ENCODE data around the gene C3orf70.

The C3orf70 gene

GRCh38 chr3:185164428-185165217 is 11.8 kb upstream of the C3orf70 start:
- no peak for TF ChIP-seq CTCF (IDR thresholded peaks at IDR 0.05; ENCODE audit: borderline replicate concordance, control extremely low read depth, extremely low read depth, insufficient read depth, missing control alignments)
- in situ Hi-C loops (cut with MboI; ENCODE audit: low sequenced_read_pairs, unreplicated experiment), result no loop called here
- DNase-seq (ENCODE audit: low spot score), result no peak

GRCh38 chr3:185162634-185163033 is 9.8 kb upstream of the C3orf70 start:
- TF ChIP-seq CTCF (IDR thresholded peaks at IDR 0.05; ENCODE audit: borderline replicate concordance, control extremely low read depth, extremely low read depth, insufficient read depth, missing control alignments), result no peak
- no peak for DNase-seq (ENCODE audit: low spot score)
- in situ Hi-C loops (cut with MboI; ENCODE audit: low sequenced_read_pairs, unreplicated experiment), result no loop called here

GRCh38 chr3:185161761-185162160 is 8.9 kb upstream of the C3orf70 start:
- in situ Hi-C loops (cut with MboI; ENCODE audit: low sequenced_read_pairs, unreplicated experiment), result no loop called here
- DNase-seq (ENCODE audit: low spot score), result no peak
- no peak for TF ChIP-seq CTCF (IDR thresholded peaks at IDR 0.05; ENCODE audit: borderline replicate concordance, control extremely low read depth, extremely low read depth, insufficient read depth, missing control alignments)

GRCh38 chr3:185157347-185157746 is 4.5 kb upstream of the C3orf70 start:
- in situ Hi-C loops (cut with MboI; ENCODE audit: low sequenced_read_pairs, unreplicated experiment), result no loop called here
- TF ChIP-seq CTCF (IDR thresholded peaks at IDR 0.05; ENCODE audit: borderline replicate concordance, control extremely low read depth, extremely low read depth, insufficient read depth, missing control alignments), result no peak

GRCh38 chr3:185155678-185156077 is 2.8 kb upstream of the C3orf70 start:
- in situ Hi-C loops (cut with MboI; ENCODE audit: low sequenced_read_pairs, unreplicated experiment), result no loop called here
- no peak for DNase-seq (ENCODE audit: low spot score)
- TF ChIP-seq CTCF (IDR thresholded peaks at IDR 0.05; ENCODE audit: borderline replicate concordance, control extremely low read depth, extremely low read depth, insufficient read depth, missing control alignments), result no peak

More at GRCh38 chr3:185157347-185157746, 4.5 kb upstream of the C3orf70 start:
- no peak for DNase-seq (ENCODE audit: low spot score)

- no peak for TF ChIP-seq CTCF (IDR thresholded peaks at IDR 0.05; ENCODE audit: borderline replicate concordance, control extremely low read depth, extremely low read depth, insufficient read depth, missing control alignments)
- in situ Hi-C loops (cut with MboI; ENCODE audit: low sequenced_read_pairs, unreplicated experiment), result no loop called here
- DNase-seq (ENCODE audit: low spot score), result peak; percentile 17
Measured at GRCh38 chr3:185153861-185154629, 1.2 kb upstream of the C3orf70 start.

Measured in GM13976 (cell line).